ENCODE measurements around the gene CPNE7. TPM values are rescaled to one million over a fixed set of nuclear protein-coding genes. Genes with fewer than 3 reads are reported as not detected.

Gene CPNE7
- polyA plus RNA-seq, 1 donor from 2014 or later, result 0.15 TPM

DNA sequence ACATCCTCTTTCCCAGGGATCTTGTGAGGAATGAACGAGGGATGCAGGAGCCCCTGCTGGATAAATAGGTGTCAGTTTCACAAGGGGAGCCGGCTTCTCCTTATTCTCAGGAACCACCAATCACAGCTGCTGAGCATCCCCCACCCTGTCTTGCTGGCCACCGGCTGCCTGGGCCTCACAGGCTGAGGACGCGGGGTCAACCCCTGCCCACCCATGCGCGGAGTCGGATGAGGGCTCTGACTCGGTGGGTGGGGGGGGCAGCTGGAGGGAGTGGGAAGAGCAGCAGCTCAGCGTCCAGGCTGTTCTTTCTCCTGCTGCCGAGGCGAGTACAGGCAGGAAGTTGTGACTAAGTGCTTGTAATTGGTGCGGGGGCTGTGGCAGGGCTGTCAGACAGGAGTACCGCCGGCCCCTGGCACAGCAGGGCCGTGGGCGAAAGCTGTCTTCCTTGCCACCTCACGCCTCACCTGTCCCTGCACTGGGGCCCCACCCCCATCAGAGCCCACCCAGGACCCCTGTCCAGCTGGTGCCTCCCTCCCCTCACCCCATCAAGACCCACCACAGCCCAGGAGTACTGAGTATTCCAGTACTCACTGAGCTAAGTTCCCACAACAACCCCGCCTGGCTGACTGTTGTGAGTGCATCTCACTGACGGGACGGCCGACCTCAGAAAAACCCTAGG, 26.9 kb downstream of the CPNE7 start:
- Histone ChIP-seq H3K9me3 (ENCODE audit: low read length) (no peaks in the 10 kb centered on the region), H3F3A (ENCODE audit: insufficient read depth, low read length, poor library complexity, severe bottlenecking) (no peaks in the 10 kb centered on the region), H4K20me1 (ENCODE audit: insufficient read depth) (no peaks in the 10 kb centered on the region), H3K4me2 (ENCODE audit: low read length) (no peak overlapping the region), H3K4me3 (ENCODE audit: low read length) (peak overlapping the region; percentile 18), H3K9me2 (ENCODE audit: insufficient read depth, low read length) (no peaks in the 10 kb centered on the region), H3K27ac (ENCODE audit: low read length) (peak overlapping the region; percentile 47), H3K79me2 (replicated peaks; ENCODE audit: insufficient read depth, low read length) (no peaks in the 10 kb centered on the region), H3K9ac (ENCODE audit: low read length) (peak overlapping the region; percentile 31), H3K27me3 (ENCODE audit: insufficient read depth, low read depth, low read length) (no peaks in the 10 kb centered on the region), H2AFZ (ENCODE audit: low read depth, low read length) (no peak overlapping the region), H3K36me3 (ENCODE audit: insufficient read depth, low read length) (no peaks in the 10 kb centered on the region)
- TF ChIP-seq SMC3 (conservative IDR thresholded peaks at IDR 0.05; ENCODE audit: poor library complexity), result no peak
- no peak for TF ChIP-seq POLR2AphosphoS5 (IDR thresholded peaks at IDR 0.05)
- no peak for TF ChIP-seq EZH2 (IDR thresholded peaks at IDR 0.05; ENCODE audit: borderline replicate concordance, insufficient read depth, low read length, poor library complexity, severe bottlenecking)
- TF ChIP-seq EP300 (conservative IDR thresholded peaks at IDR 0.05; ENCODE audit: poor library complexity, severe bottlenecking), result no peak
- TF ChIP-seq TAF1 (IDR thresholded peaks at IDR 0.05; ENCODE audit: low read depth), result no peak
- TF ChIP-seq RAD21 (conservative IDR thresholded peaks at IDR 0.05), result no peak
- TF ChIP-seq MXI1 (conservative IDR thresholded peaks at IDR 0.05; ENCODE audit: poor library complexity, severe bottlenecking), result no peak
- TF ChIP-seq, protein P1, sequence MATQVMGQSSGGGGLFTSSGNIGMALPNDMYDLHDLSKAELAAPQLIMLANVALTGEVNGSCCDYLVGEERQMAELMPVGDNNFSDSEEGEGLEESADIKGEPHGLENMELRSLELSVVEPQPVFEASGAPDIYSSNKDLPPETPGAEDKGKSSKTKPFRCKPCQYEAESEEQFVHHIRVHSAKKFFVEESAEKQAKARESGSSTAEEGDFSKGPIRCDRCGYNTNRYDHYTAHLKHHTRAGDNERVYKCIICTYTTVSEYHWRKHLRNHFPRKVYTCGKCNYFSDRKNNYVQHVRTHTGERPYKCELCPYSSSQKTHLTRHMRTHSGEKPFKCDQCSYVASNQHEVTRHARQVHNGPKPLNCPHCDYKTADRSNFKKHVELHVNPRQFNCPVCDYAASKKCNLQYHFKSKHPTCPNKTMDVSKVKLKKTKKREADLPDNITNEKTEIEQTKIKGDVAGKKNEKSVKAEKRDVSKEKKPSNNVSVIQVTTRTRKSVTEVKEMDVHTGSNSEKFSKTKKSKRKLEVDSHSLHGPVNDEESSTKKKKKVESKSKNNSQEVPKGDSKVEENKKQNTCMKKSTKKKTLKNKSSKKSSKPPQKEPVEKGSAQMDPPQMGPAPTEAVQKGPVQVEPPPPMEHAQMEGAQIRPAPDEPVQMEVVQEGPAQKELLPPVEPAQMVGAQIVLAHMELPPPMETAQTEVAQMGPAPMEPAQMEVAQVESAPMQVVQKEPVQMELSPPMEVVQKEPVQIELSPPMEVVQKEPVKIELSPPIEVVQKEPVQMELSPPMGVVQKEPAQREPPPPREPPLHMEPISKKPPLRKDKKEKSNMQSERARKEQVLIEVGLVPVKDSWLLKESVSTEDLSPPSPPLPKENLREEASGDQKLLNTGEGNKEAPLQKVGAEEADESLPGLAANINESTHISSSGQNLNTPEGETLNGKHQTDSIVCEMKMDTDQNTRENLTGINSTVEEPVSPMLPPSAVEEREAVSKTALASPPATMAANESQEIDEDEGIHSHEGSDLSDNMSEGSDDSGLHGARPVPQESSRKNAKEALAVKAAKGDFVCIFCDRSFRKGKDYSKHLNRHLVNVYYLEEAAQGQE (IDR thresholded peaks at IDR 0.05; ENCODE audit: borderline replicate concordance), result no peak
- TF ChIP-seq, protein P2, sequence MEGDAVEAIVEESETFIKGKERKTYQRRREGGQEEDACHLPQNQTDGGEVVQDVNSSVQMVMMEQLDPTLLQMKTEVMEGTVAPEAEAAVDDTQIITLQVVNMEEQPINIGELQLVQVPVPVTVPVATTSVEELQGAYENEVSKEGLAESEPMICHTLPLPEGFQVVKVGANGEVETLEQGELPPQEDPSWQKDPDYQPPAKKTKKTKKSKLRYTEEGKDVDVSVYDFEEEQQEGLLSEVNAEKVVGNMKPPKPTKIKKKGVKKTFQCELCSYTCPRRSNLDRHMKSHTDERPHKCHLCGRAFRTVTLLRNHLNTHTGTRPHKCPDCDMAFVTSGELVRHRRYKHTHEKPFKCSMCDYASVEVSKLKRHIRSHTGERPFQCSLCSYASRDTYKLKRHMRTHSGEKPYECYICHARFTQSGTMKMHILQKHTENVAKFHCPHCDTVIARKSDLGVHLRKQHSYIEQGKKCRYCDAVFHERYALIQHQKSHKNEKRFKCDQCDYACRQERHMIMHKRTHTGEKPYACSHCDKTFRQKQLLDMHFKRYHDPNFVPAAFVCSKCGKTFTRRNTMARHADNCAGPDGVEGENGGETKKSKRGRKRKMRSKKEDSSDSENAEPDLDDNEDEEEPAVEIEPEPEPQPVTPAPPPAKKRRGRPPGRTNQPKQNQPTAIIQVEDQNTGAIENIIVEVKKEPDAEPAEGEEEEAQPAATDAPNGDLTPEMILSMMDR (IDR thresholded peaks at IDR 0.05; ENCODE audit: poor library complexity, severe bottlenecking), result no peak

GRCh38 chr16:89602952-89603590, 27.5 kb downstream of the CPNE7 start:
- H3K4me3 ChIP-seq (ENCODE audit: low read length), result no peak overlapping the region
- H3K9me2 ChIP-seq (ENCODE audit: insufficient read depth, low read length), result no peaks in the 10 kb centered on the region
- no peaks in the 10 kb centered on the region for H4K20me1 ChIP-seq (ENCODE audit: insufficient read depth)
- no peaks in the 10 kb centered on the region for H3K79me2 ChIP-seq (replicated peaks; ENCODE audit: insufficient read depth, low read length)
- no peaks in the 10 kb centered on the region for H3F3A ChIP-seq (ENCODE audit: insufficient read depth, low read length, poor library complexity, severe bottlenecking)
- H3K36me3 ChIP-seq (ENCODE audit: insufficient read depth, low read length), result no peaks in the 10 kb centered on the region
- H3K4me2 ChIP-seq (ENCODE audit: low read length), result no peak overlapping the region
- H3K9me3 ChIP-seq (ENCODE audit: low read length), result no peaks in the 10 kb centered on the region
- H3K27ac ChIP-seq (ENCODE audit: low read length), result peak overlapping the region; percentile 47
- no peak overlapping the region for H3K9ac ChIP-seq (ENCODE audit: low read length)
- no peaks in the 10 kb centered on the region for H3K27me3 ChIP-seq (ENCODE audit: insufficient read depth, low read depth, low read length)
- TF ChIP-seq, protein P1 (IDR thresholded peaks at IDR 0.05; ENCODE audit: borderline replicate concordance), result no peak
- TF ChIP-seq, protein P2 (IDR thresholded peaks at IDR 0.05; ENCODE audit: poor library complexity, severe bottlenecking), result no peak
- TF ChIP-seq MXI1 (conservative IDR thresholded peaks at IDR 0.05; ENCODE audit: poor library complexity, severe bottlenecking), result no peak
- no peak for TF ChIP-seq EZH2 (IDR thresholded peaks at IDR 0.05; ENCODE audit: borderline replicate concordance, insufficient read depth, low read length, poor library complexity, severe bottlenecking)
- TF ChIP-seq SMC3 (conservative IDR thresholded peaks at IDR 0.05; ENCODE audit: poor library complexity), result no peak
- TF ChIP-seq EP300 (conservative IDR thresholded peaks at IDR 0.05; ENCODE audit: poor library complexity, severe bottlenecking), result no peak
- TF ChIP-seq POLR2AphosphoS5 (IDR thresholded peaks at IDR 0.05), result no peak
- no peak for TF ChIP-seq TAF1 (IDR thresholded peaks at IDR 0.05; ENCODE audit: low read depth)
- no peak for TF ChIP-seq RAD21 (conservative IDR thresholded peaks at IDR 0.05)
- no peak overlapping the region for H2AFZ ChIP-seq (ENCODE audit: low read depth, low read length)
